ENCODE data around the gene SEMA4C.

Gene SEMA4C

GRCh38 chr2:96839875-96840850 is 29.7 kb downstream of the SEMA4C start:
- DNase-seq, result no peak

GRCh38 chr2:96839293-96839874 is 30.5 kb downstream of the SEMA4C start:
- peak; percentile 78 for DNase-seq

GRCh38 chr2:96838345-96839292 is 31.3 kb downstream of the SEMA4C start:
- no peak for DNase-seq

- DNase-seq, result no peak
Observed at GRCh38 chr2:96837575-96837974, 32.3 kb downstream of the SEMA4C start.

- DNase-seq, result no peak
Observed at GRCh38 chr2:96835830-96836229, 34.0 kb downstream of the SEMA4C start.

GRCh38 chr2:96832754-96833507 is 36.9 kb downstream of the SEMA4C start:
- DNase-seq, result no peak

- DNase-seq, result no peak
Observed at GRCh38 chr2:96832408-96832753, 37.5 kb downstream of the SEMA4C start.

- no peak for DNase-seq
Observed at GRCh38 chr2:96831679-96832078, 38.2 kb downstream of the SEMA4C start.

GRCh38 chr2:96830044-96830562 is 39.8 kb downstream of the SEMA4C start:
- no peak for DNase-seq

- no peak for DNase-seq
Observed at GRCh38 chr2:96828874-96829273, 41.0 kb downstream of the SEMA4C start.

GRCh38 chr2:96828436-96828835 is 41.4 kb downstream of the SEMA4C start:
- DNase-seq, result no peak

- no peak for DNase-seq
Observed at GRCh38 chr2:96826546-96827278, 43.2 kb downstream of the SEMA4C start.

GRCh38 chr2:96825057-96825456 is 44.8 kb downstream of the SEMA4C start:
- DNase-seq, result no peak

GRCh38 chr2:96824079-96824870 is 45.6 kb downstream of the SEMA4C start:
- no peak for DNase-seq

GRCh38 chr2:96823198-96823597 is 46.7 kb downstream of the SEMA4C start:
- DNase-seq, result no peak

- DNase-seq, result no peak
Observed at GRCh38 chr2:96822786-96823185, 47.1 kb downstream of the SEMA4C start.

- no peak for DNase-seq
Observed at GRCh38 chr2:96821113-96821675, 48.7 kb downstream of the SEMA4C start.

- DNase-seq, result no peak
Observed at GRCh38 chr2:96819876-96820511, 49.9 kb downstream of the SEMA4C start.

- DNase-seq, result no peak
Observed at GRCh38 chr2:96819128-96819875, 50.6 kb downstream of the SEMA4C start.

Data from CD4-positive, alpha-beta T cell treated with Interleukin-15 for 1 hour (primary cell).